WTC11 (cell line): ENCODE measurements around the gene B4GALT3. TPM values are rescaled to one million over a fixed set of nuclear protein-coding genes. Genes with fewer than 3 reads are reported as not detected.

ENCODE experiments used
- ATAC-seq: fragments of 200-7000 bp; cut with Tn5 transposase; 2 replicates; pipeline ENCODE4 v1.10.0; 2021; ENCODE audit warnings: mild to moderate bottlenecking, moderate library complexity
- CTCF ChIA-PET: fragments of 300-600 bp; sonication (Branson Sonifier 250); formaldehyde crosslinking; loops from one replicate; lab custom pipeline; 2021; ENCODE audit warnings: antibody characterized with exemption; lab: Charles Lee
- POLR2A ChIA-PET: fragments of 350-600 bp; sonication (Branson Sonifier 250); formaldehyde crosslinking; loops from one replicate; lab custom pipeline; 2021; ENCODE audit warnings: antibody characterized with exemption; lab: Charles Lee
- DNase-seq: peaks from one replicate; pipeline ENCODE4 v3.0.0; 2021; ENCODE audit warnings: low spot score
- H3K27ac Mint-ChIP-seq: 2 replicates; pipeline ENCODE4 v1.8.0; 2021; ENCODE audit warnings: mixed read lengths
- H3K27me3 Mint-ChIP-seq: 2 replicates; pipeline ENCODE4 v1.8.0; 2021; ENCODE audit warnings: low read depth, mild to moderate bottlenecking, moderate library complexity, mixed read lengths
- H3K36me3 Mint-ChIP-seq: 2 replicates; pipeline ENCODE4 v1.8.0; 2021; ENCODE audit warnings: mixed read lengths
- H3K4me1 Mint-ChIP-seq: 2 replicates; pipeline ENCODE4 v1.8.0; 2022; ENCODE audit warnings: mixed read lengths
- H3K4me3 Mint-ChIP-seq: 2 replicates; pipeline ENCODE4 v1.8.0; 2021; ENCODE audit warnings: mild to moderate bottlenecking, moderate library complexity, mixed read lengths
- H3K9me3 Mint-ChIP-seq: 2 replicates; pipeline ENCODE4 v1.8.0; 2021; ENCODE audit warnings: mixed read lengths
- AFF4 ChIP-seq: sonication (generic); formaldehyde crosslinking; IDR thresholded peaks from 2 replicates; pipeline ENCODE4 v1.8.1; 2023; ENCODE audit warnings: mild to moderate bottlenecking, missing genetic modification reagents, borderline replicate concordance
- ARID4B ChIP-seq: sonication (generic); formaldehyde crosslinking; IDR thresholded peaks from 2 replicates; pipeline ENCODE4 v1.8.0; 2023; ENCODE audit warnings: missing genetic modification reagents, mild to moderate bottlenecking, borderline replicate concordance
- ATF1 ChIP-seq: sonication (generic); formaldehyde crosslinking; IDR thresholded peaks from 2 replicates; pipeline ENCODE4 v1.8.1; 2023; ENCODE audit warnings: mild to moderate bottlenecking, moderate library complexity, missing genetic modification reagents
- ATF6 ChIP-seq: sonication (generic); formaldehyde crosslinking; IDR thresholded peaks from 2 replicates; pipeline ENCODE4 v1.8.1; 2023; ENCODE audit warnings: mild to moderate bottlenecking, missing genetic modification reagents
- EMX1 ChIP-seq: fragments of 250-450 bp; sonication (Bioruptor Pico); IDR thresholded peaks from 2 replicates; pipeline ENCODE4 v1.8.0; 2021; ENCODE audit warnings: mild to moderate bottlenecking
- FOXK1 ChIP-seq: sonication (generic); formaldehyde crosslinking; IDR thresholded peaks from 2 replicates; pipeline ENCODE4 v1.8.0; 2022; ENCODE audit warnings: mild to moderate bottlenecking, moderate library complexity, missing genetic modification reagents
- FOXP1 ChIP-seq: sonication (generic); formaldehyde crosslinking; IDR thresholded peaks from 2 replicates; pipeline ENCODE4 v1.8.0; 2022; ENCODE audit warnings: missing genetic modification reagents, mild to moderate bottlenecking, moderate library complexity, borderline replicate concordance
- KAT7 ChIP-seq: sonication (generic); formaldehyde crosslinking; IDR thresholded peaks from 2 replicates; pipeline ENCODE4 v1.8.1; 2023; ENCODE audit warnings: missing genetic modification reagents, mild to moderate bottlenecking, borderline replicate concordance
- MLX ChIP-seq: sonication (generic); formaldehyde crosslinking; IDR thresholded peaks from 2 replicates; pipeline ENCODE4 v1.8.1; 2023; ENCODE audit warnings: mild to moderate bottlenecking, missing genetic modification reagents, moderate library complexity
- MXD4 ChIP-seq: fragments of 250-450 bp; sonication (Bioruptor Pico); IDR thresholded peaks from 2 replicates; pipeline ENCODE4 v1.8.0; 2021; ENCODE audit warnings: mild to moderate bottlenecking, moderate library complexity, borderline replicate concordance
- NFE2L1 ChIP-seq: sonication (generic); formaldehyde crosslinking; IDR thresholded peaks from 2 replicates; pipeline ENCODE4 v1.8.1; 2023; ENCODE audit warnings: missing genetic modification reagents
- NFYB ChIP-seq: sonication (generic); formaldehyde crosslinking; conservative IDR thresholded peaks from 2 replicates; pipeline ENCODE4 v1.8.0; 2022; ENCODE audit warnings: low read depth, missing genetic modification reagents
- SP1 ChIP-seq: sonication (generic); formaldehyde crosslinking; conservative IDR thresholded peaks from 2 replicates; pipeline ENCODE4 v1.8.1; 2022; ENCODE audit warnings: missing genetic modification reagents
- STAT6 ChIP-seq: sonication (generic); formaldehyde crosslinking; conservative IDR thresholded peaks from 2 replicates; pipeline ENCODE4 v1.8.1; 2023; ENCODE audit warnings: mild to moderate bottlenecking, low read depth, missing genetic modification reagents, moderate library complexity
- ZNF219 ChIP-seq: sonication (generic); formaldehyde crosslinking; IDR thresholded peaks from 2 replicates; pipeline ENCODE4 v1.8.0; 2023; ENCODE audit warnings: missing genetic modification reagents, mild to moderate bottlenecking, borderline replicate concordance
- ZNF671 ChIP-seq: fragments of 250-450 bp; sonication (Bioruptor Pico); IDR thresholded peaks from 2 replicates; pipeline ENCODE4 v1.8.0; 2021; ENCODE audit warnings: mild to moderate bottlenecking
- total RNA-seq: library from RNA; stranded (reverse); gene quantifications from 3 replicates; pipeline ENCODE4 v1.2.3, GENCODE V29; 2021
- TF ChIP-seq, protein P1 (sequence below): sonication (generic); formaldehyde crosslinking; IDR thresholded peaks from 2 replicates; pipeline ENCODE4 v1.8.1; 2023; ENCODE audit warnings: mild to moderate bottlenecking, moderate library complexity, missing genetic modification reagents
- TF ChIP-seq, protein P2 (sequence below): sonication (generic); formaldehyde crosslinking; IDR thresholded peaks from 2 replicates; pipeline ENCODE4 v1.8.0; 2022; ENCODE audit warnings: mild to moderate bottlenecking, missing genetic modification reagents

Gene B4GALT3
- total RNA-seq, 1 experiment from 2014 or later, result 40.1 TPM

DNA sequence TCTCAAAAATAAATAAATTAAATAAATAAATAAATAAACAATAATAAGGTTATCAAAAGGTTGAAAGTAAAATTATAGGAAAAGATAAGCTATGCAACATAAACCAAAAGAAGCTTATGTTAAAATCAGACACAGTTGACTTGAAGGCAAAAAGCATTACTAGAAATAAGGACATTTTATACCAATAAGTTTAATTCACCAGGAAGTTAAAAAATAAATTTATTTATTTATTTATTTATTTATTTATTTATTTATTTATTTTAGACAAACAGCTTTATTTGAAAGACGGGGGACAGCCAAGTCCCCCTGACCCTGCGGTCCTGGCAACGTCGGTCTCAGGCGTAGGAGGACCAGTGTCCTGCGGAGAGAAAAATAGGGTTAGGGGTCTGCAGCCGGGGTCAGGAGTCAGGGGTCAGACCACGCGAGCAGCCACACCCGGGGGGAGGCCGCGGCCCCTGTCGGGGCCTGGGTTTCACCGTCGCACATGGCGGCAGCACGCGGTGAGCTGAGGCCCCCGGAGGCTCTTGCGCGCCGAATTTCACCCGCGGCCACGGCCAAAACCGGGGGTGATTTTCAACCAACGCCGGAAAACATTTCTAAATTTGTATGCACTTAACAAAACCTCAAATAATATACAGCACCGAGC, 36.4 kb downstream of the B4GALT3 start:
- CTCF ChIA-PET, result interaction anchor here (1.0 to 2.7 kb wide), 6 partner anchors 8 to 150 kb away, joined by 3 to 17 read pairs (median 4); partner anchors contain the start of genes DEDD and KLHDC9
- no peaks in the 10 kb centered on the region for H3K36me3 Mint-ChIP-seq
- POLR2A ChIA-PET, result no interaction called here
- no peaks in the 10 kb centered on the region for H3K9me3 Mint-ChIP-seq
- no peak overlapping the region for H3K27ac Mint-ChIP-seq
- H3K27me3 Mint-ChIP-seq, result no peaks in the 10 kb centered on the region
- ATAC-seq (no peak), DNase-seq (no peak)
- no peak overlapping the region for H3K4me3 Mint-ChIP-seq
- peaks cover 8% of the 10 kb centered on the region for H3K4me1 Mint-ChIP-seq
- TF ChIP-seq FOXK1 (CRISPR knock-in tag), result no peak
- TF ChIP-seq NFYB, result no peak
- no peak for TF ChIP-seq ZNF219 (CRISPR knock-in tag)
- no peak for TF ChIP-seq MXD4 (CRISPR knock-in tag)
- no peak for TF ChIP-seq SP1 (CRISPR knock-in tag)
- TF ChIP-seq AFF4, result no peak
- TF ChIP-seq ZNF671, result no peak
- TF ChIP-seq STAT6 (CRISPR knock-in tag), result no peak
- TF ChIP-seq, protein P1, sequence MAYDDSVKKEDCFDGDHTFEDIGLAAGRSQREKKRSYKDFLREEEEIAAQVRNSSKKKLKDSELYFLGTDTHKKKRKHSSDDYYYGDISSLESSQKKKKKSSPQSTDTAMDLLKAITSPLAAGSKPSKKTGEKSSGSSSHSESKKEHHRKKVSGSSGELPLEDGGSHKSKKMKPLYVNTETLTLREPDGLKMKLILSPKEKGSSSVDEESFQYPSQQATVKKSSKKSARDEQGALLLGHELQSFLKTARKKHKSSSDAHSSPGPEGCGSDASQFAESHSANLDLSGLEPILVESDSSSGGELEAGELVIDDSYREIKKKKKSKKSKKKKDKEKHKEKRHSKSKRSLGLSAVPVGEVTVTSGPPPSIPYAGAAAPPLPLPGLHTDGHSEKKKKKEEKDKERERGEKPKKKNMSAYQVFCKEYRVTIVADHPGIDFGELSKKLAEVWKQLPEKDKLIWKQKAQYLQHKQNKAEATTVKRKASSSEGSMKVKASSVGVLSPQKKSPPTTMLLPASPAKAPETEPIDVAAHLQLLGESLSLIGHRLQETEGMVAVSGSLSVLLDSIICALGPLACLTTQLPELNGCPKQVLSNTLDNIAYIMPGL (CRISPR knock-in tag), result no peak
- TF ChIP-seq ATF6, result no peak
- TF ChIP-seq, protein P2, sequence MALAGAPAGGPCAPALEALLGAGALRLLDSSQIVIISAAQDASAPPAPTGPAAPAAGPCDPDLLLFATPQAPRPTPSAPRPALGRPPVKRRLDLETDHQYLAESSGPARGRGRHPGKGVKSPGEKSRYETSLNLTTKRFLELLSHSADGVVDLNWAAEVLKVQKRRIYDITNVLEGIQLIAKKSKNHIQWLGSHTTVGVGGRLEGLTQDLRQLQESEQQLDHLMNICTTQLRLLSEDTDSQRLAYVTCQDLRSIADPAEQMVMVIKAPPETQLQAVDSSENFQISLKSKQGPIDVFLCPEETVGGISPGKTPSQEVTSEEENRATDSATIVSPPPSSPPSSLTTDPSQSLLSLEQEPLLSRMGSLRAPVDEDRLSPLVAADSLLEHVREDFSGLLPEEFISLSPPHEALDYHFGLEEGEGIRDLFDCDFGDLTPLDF (CRISPR knock-in tag), result no peak
- TF ChIP-seq ARID4B (CRISPR knock-in tag), result no peak
- no peak for TF ChIP-seq EMX1 (CRISPR knock-in tag)
- TF ChIP-seq FOXP1, result no peak
- no peak for TF ChIP-seq NFE2L1 (CRISPR knock-in tag)
- TF ChIP-seq MLX (CRISPR knock-in tag), result no peak
- no peak for TF ChIP-seq ATF1 (CRISPR knock-in tag)
- TF ChIP-seq KAT7 (CRISPR knock-in tag), result no peak
